Activated B cell treated with CpG ODN at 0.5 μM for 24 hours (primary cell): Measurements from ENCODE around the gene MRPS22. TPM values are rescaled to one million over a fixed set of nuclear protein-coding genes. Genes with fewer than 3 reads are reported as not detected.
A peak's percentile ranks its signal among the peaks of the same experiment; 100 is the strongest.

Source experiments
- ATAC-seq: fragments of 200-7000 bp; cut with Tn5 transposase; one replicate; pipeline ENCODE4 v1.10.0; 2021; ENCODE audit warnings: low read depth, mild to moderate bottlenecking, moderate library complexity
- CTCF ChIA-PET: fragments of 350-600 bp; sonication (Branson Sonifier 250); formaldehyde crosslinking; loops from one replicate; lab custom pipeline; 2021; ENCODE audit warnings: antibody characterized with exemption; lab: Charles Lee
- POLR2A ChIA-PET: fragments of 350-600 bp; sonication (Branson Sonifier 250); formaldehyde crosslinking; loops from one replicate; lab custom pipeline; 2021; ENCODE audit warnings: antibody characterized with exemption; lab: Charles Lee
- DNase-seq: peaks from one replicate; pipeline ENCODE4 v3.0.0; 2022
- H3K27ac Mint-ChIP-seq: one replicate; pipeline ENCODE4 v1.8.0; 2020; ENCODE audit warnings: mixed read lengths
- H3K27me3 Mint-ChIP-seq: one replicate; pipeline ENCODE4 v1.8.0; 2021; ENCODE audit warnings: mixed read lengths
- H3K36me3 Mint-ChIP-seq: one replicate; pipeline ENCODE4 v1.8.0; 2021; ENCODE audit warnings: low read depth, mixed read lengths
- H3K4me1 Mint-ChIP-seq: one replicate; pipeline ENCODE4 v1.8.0; 2021; ENCODE audit warnings: mixed read lengths
- H3K4me3 Mint-ChIP-seq: one replicate; pipeline ENCODE4 v1.8.0; 2020; ENCODE audit warnings: mild to moderate bottlenecking, mixed read lengths
- H3K9me3 Mint-ChIP-seq: one replicate; pipeline ENCODE4 v1.8.0; 2020; ENCODE audit warnings: mixed read lengths
- CTCF ChIP-seq: fragments of 200-600 bp; IDR thresholded peaks from one replicate; pipeline ENCODE4 v1.8.0; 2022; ENCODE audit warnings: antibody characterized with exemption, mild to moderate bottlenecking
- intact Hi-C: fragments of 100-400 bp; cut with micrococcal nuclease; formaldehyde crosslinking; loops from one replicate; pipeline ENCODE4 v1.15.1; 2024
- total RNA-seq: library from RNA; stranded (reverse); gene quantifications from 2 replicates; pipeline ENCODE4 v1.2.3, GENCODE V29; 2022

The MRPS22 gene
- total RNA-seq, 1 donor from 2014 or later = 44.7 TPM

GRCh38 chr3:139340784-139341183 lies 3.0 kb upstream of the MRPS22 start:
- POLR2A ChIA-PET = no interaction called here
- DNase-seq = no peak
- Mint-ChIP-seq H3K36me3 (no peaks in the 10 kb centered on the region), H3K27ac (no peak overlapping the region), H3K27me3 (peaks cover 19% of the 10 kb centered on the region), H3K4me1 (peaks cover 3% of the 10 kb centered on the region), H3K9me3 (peaks cover 4% of the 10 kb centered on the region), H3K4me3 (no peak overlapping the region)
- intact Hi-C loops = loop anchor here (5.0 to 10.0 kb wide), 2 partner anchors 1156 to 1602 kb away; partner anchors contain the start of genes ARMC8 and SLC25A36
- CTCF ChIA-PET = interaction anchor here (2.1 kb wide), 1 partner anchor 10 kb away, joined by 6 read pairs; no protein-coding TSS in a partner anchor
- ATAC-seq = no peak
- no peak for TF ChIP-seq CTCF

GRCh38 chr3:139342054-139342453 lies 1.8 kb upstream of the MRPS22 start:
- intact Hi-C loops = loop anchor here (5.0 to 10.0 kb wide), 2 partner anchors 1157 to 1600 kb away; partner anchors contain the start of genes ARMC8 and SLC25A36
- Mint-ChIP-seq H3K4me1 (peaks cover 3% of the 10 kb centered on the region), H3K4me3 (no peak overlapping the region), H3K27ac (no peak overlapping the region), H3K36me3 (peaks cover 4% of the 10 kb centered on the region), H3K27me3 (peaks cover 19% of the 10 kb centered on the region), H3K9me3 (peaks cover 4% of the 10 kb centered on the region)
- POLR2A ChIA-PET = no interaction called here
- DNase-seq (no peak), ATAC-seq (no peak)
- CTCF ChIA-PET = interaction anchor here (2.1 kb wide), 1 partner anchor 11 kb away, joined by 6 read pairs; no protein-coding TSS in a partner anchor
- TF ChIP-seq CTCF = no peak

- ChIA-PET POLR2A (no interaction called here), CTCF (no interaction called here)
- H3K4me1 Mint-ChIP-seq = peaks cover 3% of the 10 kb centered on the region
- no peaks in the 10 kb centered on the region for H3K27me3 Mint-ChIP-seq
- intact Hi-C loops = loop anchor here (10.0 kb wide), 1 partner anchor 1162 kb away; the partner anchor contains the start of gene ARMC8
- no peak overlapping the region for H3K27ac Mint-ChIP-seq
- no peak overlapping the region for H3K4me3 Mint-ChIP-seq
- H3K36me3 Mint-ChIP-seq = peaks cover 47% of the 10 kb centered on the region
- ATAC-seq (no peak), DNase-seq (no peak)
- H3K9me3 Mint-ChIP-seq = peaks cover 4% of the 10 kb centered on the region
- TF ChIP-seq CTCF = no peak
Measured at GRCh38 chr3:139346771-139347170, 3.0 kb downstream of the MRPS22 start.

- H3K27me3 Mint-ChIP-seq = no peaks in the 10 kb centered on the region
- POLR2A ChIA-PET = interaction anchor here (2.5 kb wide), 1 partner anchor 35 kb away, joined by 10 read pairs; the partner anchor contains the start of gene COPB2
- TF ChIP-seq CTCF = no peak
- CTCF ChIA-PET = interaction anchor here (0.5 to 0.6 kb wide), 2 partner anchors 413 to 758 kb away, joined by 3 to 4 read pairs; no protein-coding TSS in a partner anchor
- peaks cover 86% of the 10 kb centered on the region for H3K36me3 Mint-ChIP-seq
- no peaks in the 10 kb centered on the region for H3K9me3 Mint-ChIP-seq
- ATAC-seq (peak; percentile 45), DNase-seq (no peak)
- intact Hi-C loops = loop anchor here (2.0 kb wide), 1 partner anchor 13 kb away; no protein-coding TSS in a partner anchor
- H3K4me1 Mint-ChIP-seq = peaks cover 2% of the 10 kb centered on the region
- H3K27ac Mint-ChIP-seq = no peak overlapping the region
- no peak overlapping the region for H3K4me3 Mint-ChIP-seq
Measured at GRCh38 chr3:139353920-139354556, 10.2 kb downstream of the MRPS22 start.

- no peak for TF ChIP-seq CTCF
- Mint-ChIP-seq H3K27me3 (no peaks in the 10 kb centered on the region), H3K4me3 (no peak overlapping the region), H3K36me3 (peaks cover 86% of the 10 kb centered on the region), H3K4me1 (peaks cover 2% of the 10 kb centered on the region), H3K9me3 (no peaks in the 10 kb centered on the region), H3K27ac (no peak overlapping the region)
- CTCF ChIA-PET = no interaction called here
- intact Hi-C loops = no loop called here
- ATAC-seq (no peak), DNase-seq (no peak)
- POLR2A ChIA-PET = interaction anchor here (2.5 kb wide), 1 partner anchor 35 kb away, joined by 10 read pairs; the partner anchor contains the start of gene COPB2
Measured at GRCh38 chr3:139354661-139355060, 10.8 kb downstream of the MRPS22 start.
